ENCODE measurements around the gene ITFG1.

Gene ITFG1

GRCh38 chr16:47460711-47461597, at the start of gene ITFG1, which contains the start of gene PHKB:
Gene ITFG1, minus strand, starts transcription at chr16:47461063. Its CDS starts 18 bp downstream, at chr16:47461045.
Gene PHKB, plus strand, starts transcription at chr16:47461331. Its CDS starts 20 bp downstream, at chr16:47461351.
- peaks cover 16% of the 10 kb centered on the region for H3K4me1 ChIP-seq (ENCODE audit: control insufficient read depth, insufficient read depth, low read length)
- peak within 1 kb of the TSS; percentile 91 for H3K9ac ChIP-seq (ENCODE audit: low read depth, low read length)
- peak within 1 kb of the TSS; percentile 95 for H3K4me3 ChIP-seq (ENCODE audit: low read depth, low read length)
- no peaks in the 10 kb centered on the region for H3K27me3 ChIP-seq (ENCODE audit: control insufficient read depth, insufficient read depth, low read length)
- H3K9me3 ChIP-seq (ENCODE audit: control insufficient read depth, insufficient read depth, low read length) = no peaks in the 10 kb centered on the region
- no peaks in the 10 kb centered on the region for H3K36me3 ChIP-seq (ENCODE audit: control insufficient read depth, insufficient read depth, low read length)

GRCh38 chr16:47507701-47508100, 46.8 kb upstream of the ITFG1 start:
- Histone ChIP-seq H3K4me3 (ENCODE audit: low read depth, low read length) (no peak overlapping the region), H3K9me3 (ENCODE audit: control insufficient read depth, insufficient read depth, low read length) (no peaks in the 10 kb centered on the region), H3K27me3 (ENCODE audit: control insufficient read depth, insufficient read depth, low read length) (no peaks in the 10 kb centered on the region), H3K9ac (ENCODE audit: low read depth, low read length) (no peak overlapping the region), H3K4me1 (ENCODE audit: control insufficient read depth, insufficient read depth, low read length) (peaks cover 3% of the 10 kb centered on the region), H3K36me3 (ENCODE audit: control insufficient read depth, insufficient read depth, low read length) (no peaks in the 10 kb centered on the region)

DNA sequence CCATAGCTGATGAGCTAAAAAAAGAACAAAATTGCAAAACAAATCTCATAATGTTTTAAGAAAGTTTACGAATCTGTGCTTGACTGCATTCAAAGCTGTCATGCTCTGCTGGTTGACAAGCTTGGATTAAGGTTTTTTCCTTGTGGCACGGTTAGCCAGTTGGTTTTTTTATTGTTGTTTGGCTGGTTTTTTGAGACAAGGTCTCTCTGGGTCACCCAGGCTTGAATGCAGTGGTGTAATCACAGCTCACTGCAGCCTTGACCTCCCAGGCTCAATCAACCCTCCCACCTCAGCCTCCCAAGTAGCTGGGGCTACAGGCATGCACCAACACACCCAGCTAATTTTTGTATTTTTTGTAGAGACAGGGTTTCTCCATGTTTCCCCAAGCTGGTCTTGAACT, 45.9 kb upstream of the ITFG1 start:
- no peaks in the 10 kb centered on the region for H3K36me3 ChIP-seq (ENCODE audit: control insufficient read depth, insufficient read depth, low read length)
- no peak overlapping the region for H3K4me3 ChIP-seq (ENCODE audit: low read depth, low read length)
- peaks cover 3% of the 10 kb centered on the region for H3K4me1 ChIP-seq (ENCODE audit: control insufficient read depth, insufficient read depth, low read length)
- H3K9ac ChIP-seq (ENCODE audit: low read depth, low read length) = no peak overlapping the region
- no peaks in the 10 kb centered on the region for H3K27me3 ChIP-seq (ENCODE audit: control insufficient read depth, insufficient read depth, low read length)
- H3K9me3 ChIP-seq (ENCODE audit: control insufficient read depth, insufficient read depth, low read length) = no peaks in the 10 kb centered on the region

GRCh38 chr16:47504599-47504998, 43.7 kb upstream of the ITFG1 start:
- Histone ChIP-seq H3K36me3 (ENCODE audit: control insufficient read depth, insufficient read depth, low read length) (no peaks in the 10 kb centered on the region), H3K9me3 (ENCODE audit: control insufficient read depth, insufficient read depth, low read length) (no peaks in the 10 kb centered on the region), H3K9ac (ENCODE audit: low read depth, low read length) (no peak overlapping the region)

GRCh38 chr16:47503936-47504335, 43.1 kb upstream of the ITFG1 start:
- no peaks in the 10 kb centered on the region for H3K36me3 ChIP-seq (ENCODE audit: control insufficient read depth, insufficient read depth, low read length)
- H3K4me1 ChIP-seq (ENCODE audit: control insufficient read depth, insufficient read depth, low read length) = no peaks in the 10 kb centered on the region
- H3K4me3 ChIP-seq (ENCODE audit: low read depth, low read length) = no peak overlapping the region
- no peaks in the 10 kb centered on the region for H3K27me3 ChIP-seq (ENCODE audit: control insufficient read depth, insufficient read depth, low read length)
- no peak overlapping the region for H3K9ac ChIP-seq (ENCODE audit: low read depth, low read length)
- no peaks in the 10 kb centered on the region for H3K9me3 ChIP-seq (ENCODE audit: control insufficient read depth, insufficient read depth, low read length)

More at GRCh38 chr16:47504599-47504998, 43.7 kb upstream of the ITFG1 start:
- Histone ChIP-seq H3K27me3 (ENCODE audit: control insufficient read depth, insufficient read depth, low read length) (no peaks in the 10 kb centered on the region), H3K4me1 (ENCODE audit: control insufficient read depth, insufficient read depth, low read length) (no peaks in the 10 kb centered on the region), H3K4me3 (ENCODE audit: low read depth, low read length) (no peak overlapping the region)

DNA sequence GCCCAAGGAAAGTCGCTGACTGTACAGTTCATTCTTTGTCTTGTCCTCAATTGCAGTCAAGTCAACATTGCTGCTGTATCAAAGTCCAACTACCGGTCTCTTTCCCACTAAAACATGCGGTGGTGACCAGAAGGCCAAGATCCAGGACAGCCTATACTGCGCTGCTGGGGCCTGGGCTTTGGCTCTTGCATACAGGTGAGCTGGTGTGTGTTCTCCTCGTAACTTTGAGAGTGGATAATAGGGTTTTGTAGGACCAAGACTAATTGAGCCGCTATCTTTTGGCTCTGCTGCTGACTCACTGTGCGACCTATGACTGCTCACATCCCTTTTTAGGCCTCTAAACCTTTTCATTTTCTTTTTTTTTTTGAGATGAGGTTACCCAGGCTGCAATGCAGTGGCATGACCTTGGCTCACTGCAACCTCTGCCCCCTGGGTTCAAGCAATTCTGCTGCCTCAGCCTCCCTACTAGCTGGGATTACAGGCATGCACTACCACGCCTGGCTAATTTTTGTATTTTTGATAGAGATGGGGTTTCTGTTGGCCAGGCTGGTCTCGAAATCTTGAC, 38.9 kb upstream of the ITFG1 start:
- Histone ChIP-seq H3K9me3 (ENCODE audit: control insufficient read depth, insufficient read depth, low read length) (no peaks in the 10 kb centered on the region), H3K36me3 (ENCODE audit: control insufficient read depth, insufficient read depth, low read length) (no peaks in the 10 kb centered on the region), H3K9ac (ENCODE audit: low read depth, low read length) (no peak overlapping the region), H3K4me3 (ENCODE audit: low read depth, low read length) (no peak overlapping the region), H3K27me3 (ENCODE audit: control insufficient read depth, insufficient read depth, low read length) (no peaks in the 10 kb centered on the region), H3K4me1 (ENCODE audit: control insufficient read depth, insufficient read depth, low read length) (no peaks in the 10 kb centered on the region)

DNA sequence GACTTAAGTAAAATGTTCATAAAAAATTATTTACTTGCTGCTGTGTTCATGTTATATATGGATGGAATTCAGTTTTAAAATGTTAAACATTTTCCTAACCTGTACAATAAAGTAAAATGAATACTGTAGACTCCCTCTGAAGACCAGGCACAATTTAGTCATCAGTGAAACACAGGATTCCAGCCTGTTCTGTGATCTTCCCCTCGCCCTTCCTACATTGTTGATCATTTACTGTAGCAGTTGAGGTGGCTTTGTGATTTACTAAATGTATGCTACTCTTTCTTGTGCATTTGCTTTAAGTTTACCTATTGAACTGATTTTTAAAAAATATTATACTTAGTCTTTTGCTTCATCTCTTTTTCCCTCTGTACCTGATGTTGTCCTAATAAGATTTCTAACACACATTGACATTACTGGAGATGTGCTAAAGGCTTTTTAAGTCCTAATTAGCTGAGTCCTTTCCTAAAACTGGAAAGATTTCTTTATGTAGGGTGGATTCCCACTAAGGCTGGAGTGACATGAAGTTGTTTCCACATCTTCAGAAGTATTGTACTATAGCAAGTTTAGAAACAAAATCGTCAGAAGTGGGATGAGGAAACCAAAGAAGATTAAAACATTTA, 38.3 kb upstream of the ITFG1 start:
- no peaks in the 10 kb centered on the region for H3K27me3 ChIP-seq (ENCODE audit: control insufficient read depth, insufficient read depth, low read length)
- no peaks in the 10 kb centered on the region for H3K4me1 ChIP-seq (ENCODE audit: control insufficient read depth, insufficient read depth, low read length)
- H3K4me3 ChIP-seq (ENCODE audit: low read depth, low read length) = no peak overlapping the region
- no peaks in the 10 kb centered on the region for H3K9me3 ChIP-seq (ENCODE audit: control insufficient read depth, insufficient read depth, low read length)
- H3K9ac ChIP-seq (ENCODE audit: low read depth, low read length) = no peak overlapping the region
- H3K36me3 ChIP-seq (ENCODE audit: control insufficient read depth, insufficient read depth, low read length) = no peaks in the 10 kb centered on the region

GRCh38 chr16:47493381-47494337, 32.8 kb upstream of the ITFG1 start:
- H3K9me3 ChIP-seq (ENCODE audit: control insufficient read depth, insufficient read depth, low read length) = no peaks in the 10 kb centered on the region
- no peaks in the 10 kb centered on the region for H3K36me3 ChIP-seq (ENCODE audit: control insufficient read depth, insufficient read depth, low read length)
- no peaks in the 10 kb centered on the region for H3K27me3 ChIP-seq (ENCODE audit: control insufficient read depth, insufficient read depth, low read length)
- peaks cover 11% of the 10 kb centered on the region for H3K4me1 ChIP-seq (ENCODE audit: control insufficient read depth, insufficient read depth, low read length)
- no peak overlapping the region for H3K4me3 ChIP-seq (ENCODE audit: low read depth, low read length)
- H3K9ac ChIP-seq (ENCODE audit: low read depth, low read length) = no peak overlapping the region

DNA sequence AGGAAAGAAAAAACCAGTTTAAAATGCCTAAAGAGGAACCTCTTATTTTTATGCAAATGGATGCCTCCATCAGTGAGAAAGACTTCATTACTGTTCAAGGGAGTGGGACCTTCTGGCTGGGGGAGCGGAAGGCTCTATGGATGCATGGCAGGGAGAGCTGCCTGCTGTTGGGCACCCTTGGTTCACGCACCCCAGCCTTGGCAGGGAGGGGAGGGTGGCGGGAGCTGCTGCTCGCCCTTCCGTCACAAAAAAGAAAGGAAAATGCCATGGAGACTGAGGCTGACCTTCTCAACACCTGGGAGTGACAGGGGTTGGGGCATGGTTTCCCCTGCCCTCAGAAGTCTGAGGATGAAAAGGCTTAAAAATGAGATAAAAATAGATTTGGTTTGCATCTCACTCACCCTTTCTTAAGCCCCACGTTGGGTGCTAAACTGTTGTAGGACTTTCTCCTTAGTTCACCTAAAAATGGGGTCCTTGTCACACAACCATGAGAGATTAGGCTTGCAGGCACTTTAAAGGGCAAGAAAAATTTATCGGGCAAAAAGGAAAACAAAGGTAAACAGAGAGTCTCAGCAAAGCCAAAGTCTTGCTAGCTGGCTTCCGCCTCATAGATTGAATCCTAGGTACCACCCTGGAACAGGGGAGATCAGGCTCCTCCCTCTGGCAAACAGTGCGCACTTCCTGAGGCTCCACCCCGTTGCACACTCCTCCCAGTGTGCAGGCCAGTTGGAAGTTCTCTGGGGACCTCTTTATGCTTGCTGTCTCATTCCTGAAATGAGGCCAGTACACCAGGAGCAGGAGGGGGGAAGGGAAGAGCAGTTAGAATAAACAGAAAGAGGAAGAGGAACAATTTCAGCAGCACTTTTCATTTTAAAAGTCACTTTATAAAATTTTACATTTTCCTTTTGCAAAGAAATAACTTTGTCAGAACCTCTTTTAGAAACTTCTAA, 31.8 kb upstream of the ITFG1 start:
- Histone ChIP-seq H3K9me3 (ENCODE audit: control insufficient read depth, insufficient read depth, low read length) (no peaks in the 10 kb centered on the region), H3K9ac (ENCODE audit: low read depth, low read length) (no peak overlapping the region), H3K36me3 (ENCODE audit: control insufficient read depth, insufficient read depth, low read length) (no peaks in the 10 kb centered on the region), H3K4me1 (ENCODE audit: control insufficient read depth, insufficient read depth, low read length) (peaks cover 11% of the 10 kb centered on the region), H3K4me3 (ENCODE audit: low read depth, low read length) (no peak overlapping the region), H3K27me3 (ENCODE audit: control insufficient read depth, insufficient read depth, low read length) (no peaks in the 10 kb centered on the region)

- no peaks in the 10 kb centered on the region for H3K36me3 ChIP-seq (ENCODE audit: control insufficient read depth, insufficient read depth, low read length)
- H3K4me1 ChIP-seq (ENCODE audit: control insufficient read depth, insufficient read depth, low read length) = peaks cover 11% of the 10 kb centered on the region
- H3K9ac ChIP-seq (ENCODE audit: low read depth, low read length) = no peak overlapping the region
- H3K27me3 ChIP-seq (ENCODE audit: control insufficient read depth, insufficient read depth, low read length) = no peaks in the 10 kb centered on the region
- no peaks in the 10 kb centered on the region for H3K9me3 ChIP-seq (ENCODE audit: control insufficient read depth, insufficient read depth, low read length)
- H3K4me3 ChIP-seq (ENCODE audit: low read depth, low read length) = no peak overlapping the region
Observed at GRCh38 chr16:47492036-47492427, 31.2 kb upstream of the ITFG1 start.
